Mucosa of descending colon (tissue), 3 donors: ENCODE data around the gene TMC8. TPM values are rescaled to one million over a fixed set of nuclear protein-coding genes. Genes with fewer than 3 reads are reported as not detected.

Source experiments
- ATAC-seq: fragments of 200-7000 bp; cut with Tn5 transposase; one replicate; pipeline ENCODE4 v1.9.1; 2020; ENCODE audit warnings: mild to moderate bottlenecking, moderate library complexity
- DNase-seq, 3 donors: peaks; one replicate each; pipeline ENCODE4 v3.0.0-alpha.2; 2020
- H3K36me3 ChIP-seq: fragments of 200-600 bp; one replicate; pipeline ENCODE4 v1.8.0; 2021; ENCODE audit warnings: low read depth, mild to moderate bottlenecking
- H3K4me1 ChIP-seq: fragments of 200-600 bp; one replicate; pipeline ENCODE4 v1.8.0; 2021; ENCODE audit warnings: low read depth, mild to moderate bottlenecking
- H3K4me3 ChIP-seq: fragments of 200-600 bp; one replicate; pipeline ENCODE4 v1.8.0; 2021; ENCODE audit warnings: mild to moderate bottlenecking
- H3K9me3 ChIP-seq: fragments of 200-600 bp; one replicate; pipeline ENCODE4 v1.8.0; 2021; ENCODE audit warnings: mild to moderate bottlenecking
- intact Hi-C, 2 donors: fragments of 100-400 bp; cut with DNase I in 1 of 2; cut with micrococcal nuclease in 1 of 2; formaldehyde crosslinking; loops; one replicate each; pipeline versions ENCODE4 v1.11.0 to v1.11.1; 2022; cut with DNase I, micrococcal nuclease
- total RNA-seq, 3 donors: library from RNA; stranded (reverse); fragmentation: NEBNext Ultra II Directional in 2 of 3; extraction: Animal tissue kit (Norgen Biotek cat#: 25700) in 2 of 3; gene quantifications; one replicate each; pipeline versions ENCODE4 v1.2.1 to v1.2.4, GENCODE V29; 2021 to 2023
- TF ChIP-seq, protein P1 (sequence below): fragments of 200-600 bp; IDR thresholded peaks from one replicate; pipeline ENCODE4 v1.8.0; 2022; ENCODE audit warnings: antibody characterized with exemption, mild to moderate bottlenecking
- donor health status: DM: no; HTN: no; CAD: no; lungs with moderate emphysema.
- donor health status: DM: no; HTN: no; CAD: no.
- donor health status: DM: no; HTN: yes; CAD: no.

The TMC8 gene
- total RNA-seq, 3 donors from 2014 or later = 6.0 to 11.4 (median 8.5) TPM

DNA sequence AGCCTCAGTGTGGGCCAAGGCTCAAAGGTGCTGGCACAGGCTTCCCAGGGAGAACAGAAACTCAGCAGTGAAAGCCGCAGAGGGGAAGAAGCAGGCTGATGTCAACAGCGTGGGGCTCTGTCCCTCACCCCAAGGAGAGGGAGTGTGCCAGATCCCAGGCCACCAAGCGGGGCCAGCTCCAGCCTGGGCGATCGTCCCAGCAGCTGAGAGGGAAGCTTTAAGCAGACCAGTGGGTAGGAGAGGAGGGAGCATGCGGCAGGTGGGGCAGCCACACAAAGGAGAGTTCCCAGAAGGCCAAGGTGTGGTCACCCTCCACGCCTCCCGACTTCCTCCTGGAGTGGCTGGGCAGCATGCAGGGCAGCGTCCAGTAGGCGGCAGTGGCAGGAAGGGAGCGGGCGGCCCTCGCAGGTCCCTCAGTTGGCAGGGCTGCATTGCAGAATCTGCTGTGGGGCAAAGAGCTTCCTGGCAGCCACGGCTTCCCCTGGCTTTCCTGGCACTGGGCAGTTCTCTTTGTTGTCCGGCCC is 43.8 kb downstream of the TMC8 start:
- Histone ChIP-seq H3K4me3 (no peak overlapping the region), H3K4me1 (peaks cover 85% of the 10 kb centered on the region), H3K9me3 (no peaks in the 10 kb centered on the region), H3K36me3 (no peaks in the 10 kb centered on the region)
- intact Hi-C loops = no loop called here
- ATAC-seq (peak; percentile 80), DNase-seq (peak; percentile 93 to 95 (median 94))
- TF ChIP-seq, protein P1, sequence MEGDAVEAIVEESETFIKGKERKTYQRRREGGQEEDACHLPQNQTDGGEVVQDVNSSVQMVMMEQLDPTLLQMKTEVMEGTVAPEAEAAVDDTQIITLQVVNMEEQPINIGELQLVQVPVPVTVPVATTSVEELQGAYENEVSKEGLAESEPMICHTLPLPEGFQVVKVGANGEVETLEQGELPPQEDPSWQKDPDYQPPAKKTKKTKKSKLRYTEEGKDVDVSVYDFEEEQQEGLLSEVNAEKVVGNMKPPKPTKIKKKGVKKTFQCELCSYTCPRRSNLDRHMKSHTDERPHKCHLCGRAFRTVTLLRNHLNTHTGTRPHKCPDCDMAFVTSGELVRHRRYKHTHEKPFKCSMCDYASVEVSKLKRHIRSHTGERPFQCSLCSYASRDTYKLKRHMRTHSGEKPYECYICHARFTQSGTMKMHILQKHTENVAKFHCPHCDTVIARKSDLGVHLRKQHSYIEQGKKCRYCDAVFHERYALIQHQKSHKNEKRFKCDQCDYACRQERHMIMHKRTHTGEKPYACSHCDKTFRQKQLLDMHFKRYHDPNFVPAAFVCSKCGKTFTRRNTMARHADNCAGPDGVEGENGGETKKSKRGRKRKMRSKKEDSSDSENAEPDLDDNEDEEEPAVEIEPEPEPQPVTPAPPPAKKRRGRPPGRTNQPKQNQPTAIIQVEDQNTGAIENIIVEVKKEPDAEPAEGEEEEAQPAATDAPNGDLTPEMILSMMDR = peak; percentile 50

DNA sequence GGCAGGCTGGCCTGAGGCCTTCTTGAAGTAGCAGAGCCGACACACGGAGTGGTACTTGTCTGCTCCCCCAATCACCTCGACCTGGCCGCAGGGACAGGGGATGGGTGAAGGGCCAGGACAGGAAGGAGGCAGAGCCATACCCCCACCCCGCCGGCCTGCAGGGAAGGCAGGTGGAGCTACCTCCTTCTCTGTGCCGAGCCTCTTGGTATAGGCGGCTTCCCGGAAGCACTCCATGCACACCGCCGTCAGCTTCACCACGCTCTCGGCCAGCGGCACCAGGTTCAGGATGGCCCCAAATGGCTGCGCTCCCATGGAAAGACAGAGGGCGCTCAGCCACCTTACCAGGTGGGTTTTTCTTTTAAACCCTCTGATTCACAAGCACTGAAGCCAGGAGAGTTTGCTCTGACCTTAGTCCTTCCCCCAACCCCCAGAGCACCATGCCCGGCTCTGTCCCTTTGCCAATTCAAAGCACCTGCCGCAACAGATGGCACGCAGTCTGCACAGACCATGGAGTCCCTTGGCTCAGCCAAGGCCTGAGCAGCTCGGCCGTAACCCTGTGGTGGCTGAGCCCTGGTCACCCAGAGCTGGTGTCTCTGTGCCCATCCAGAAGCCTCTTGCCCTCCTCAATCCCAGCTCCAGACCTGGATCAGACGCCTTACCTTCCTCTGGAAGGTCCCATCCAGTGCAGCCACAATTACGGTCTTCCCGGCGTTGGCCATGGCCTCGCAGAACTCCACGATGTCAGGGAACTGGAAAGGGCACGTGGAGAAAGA is 44.5 kb downstream of the TMC8 start:
- Histone ChIP-seq H3K9me3 (no peaks in the 10 kb centered on the region), H3K36me3 (no peaks in the 10 kb centered on the region), H3K4me1 (peaks cover 79% of the 10 kb centered on the region), H3K4me3 (no peak overlapping the region)
- TF ChIP-seq, protein P1 = no peak
- peak; percentile 47 for ATAC-seq
- DNase-seq = peak in 2 of 3 donors; percentile 67 to 73
- intact Hi-C loops = no loop called here

GRCh38 chr17:78175643-78175981 is 45.0 kb downstream of the TMC8 start:
- H3K9me3 ChIP-seq = no peaks in the 10 kb centered on the region
- no peak overlapping the region for H3K4me3 ChIP-seq
- ATAC-seq = no peak
- TF ChIP-seq, protein P1 = no peak
- DNase-seq = no peak
- peaks cover 74% of the 10 kb centered on the region for H3K4me1 ChIP-seq
- intact Hi-C loops = no loop called here
- no peaks in the 10 kb centered on the region for H3K36me3 ChIP-seq

- intact Hi-C loops = no loop called here
- H3K4me1 ChIP-seq = peaks cover 65% of the 10 kb centered on the region
- H3K9me3 ChIP-seq = no peaks in the 10 kb centered on the region
- no peak overlapping the region for H3K4me3 ChIP-seq
- DNase-seq = peak; percentile 87 to 90 (median 90)
- H3K36me3 ChIP-seq = no peaks in the 10 kb centered on the region
- TF ChIP-seq, protein P1 = peak; percentile 96
- ATAC-seq = peak; percentile 48
Observed at GRCh38 chr17:78176548-78177025, 46.0 kb downstream of the TMC8 start.

- H3K9me3 ChIP-seq = no peaks in the 10 kb centered on the region
- H3K36me3 ChIP-seq = no peaks in the 10 kb centered on the region
- TF ChIP-seq, protein P1 = no peak
- DNase-seq = no peak
- peaks cover 37% of the 10 kb centered on the region for H3K4me1 ChIP-seq
- intact Hi-C loops = no loop called here
- H3K4me3 ChIP-seq = no peak overlapping the region
- ATAC-seq = no peak
Observed at GRCh38 chr17:78179372-78179771, 48.8 kb downstream of the TMC8 start.
